Cardiac muscle cell (in vitro differentiated cells and primary cell): ENCODE results near the gene ZNF385C. TPM values are rescaled to one million over a fixed set of nuclear protein-coding genes. Genes with fewer than 3 reads are reported as not detected.

Experiments used
- DNase-seq, 2 donors: peaks; one replicate each; pipeline versions ENCODE4 v3.0.0 to v3.0.0-alpha.2; 2010 to 2017; ENCODE audit warnings: low read depth in 1 of 2, low spot score in 1 of 2
- H3K27ac ChIP-seq: fragments of 200-600 bp; sonication (generic); 2 replicates; pipeline ENCODE4 v1.5.1; 2016
- H3K27me3 ChIP-seq: fragments of 200-600 bp; sonication (generic); 2 replicates; pipeline ENCODE4 v1.6.0; 2016; ENCODE audit warnings: control low read depth
- H3K36me3 ChIP-seq: fragments of 200-600 bp; sonication (generic); 2 replicates; pipeline ENCODE4 v1.5.1; 2016; ENCODE audit warnings: control low read depth
- H3K4me1 ChIP-seq: fragments of 200-600 bp; sonication (generic); 2 replicates; pipeline ENCODE4 v1.8.1; 2017; ENCODE audit warnings: low read depth, mild to moderate bottlenecking, mixed run types
- H3K4me3 ChIP-seq: fragments of 200-600 bp; sonication (generic); 2 replicates; pipeline ENCODE4 v1.5.1; 2016; ENCODE audit warnings: mild to moderate bottlenecking
- H3K9me3 ChIP-seq: fragments of 200-600 bp; sonication (generic); 2 replicates; pipeline ENCODE4 v1.5.1; 2017; ENCODE audit warnings: low read depth, mild to moderate bottlenecking, control low read depth
- CTCF ChIP-seq: IDR thresholded peaks from 2 replicates; pipeline ENCODE4 v1.5.1; 2012; ENCODE audit warnings: low read depth, mild to moderate bottlenecking, low read length
- polyA plus RNA-seq: library from polyadenylated mRNA; unstranded; fragments of >200 nt; fragmentation: Nextera tagmentation; extraction: Ambion mirVana; gene quantifications from 2 replicates; pipeline ENCODE4 v1.2.1, GENCODE V29; 2016
- total RNA-seq: library from RNA; depleted of rRNA; stranded (reverse); fragments of >200 nt; gene quantifications from 2 replicates; pipeline ENCODE4 v1.2.3, GENCODE V29; 2016

ZNF385C gene
- total and polyA plus RNA-seq, 2 experiments from 2014 or later = 2.1 to 3.0 TPM

GRCh38 chr17:41976142-41976768, 122.0 kb downstream of the ZNF385C start:
- TF ChIP-seq CTCF = no peak
- no peaks in the 10 kb centered on the region for H3K9me3 ChIP-seq
- H3K36me3 ChIP-seq = peaks cover 58% of the 10 kb centered on the region
- H3K4me3 ChIP-seq = no peak overlapping the region
- no peak overlapping the region for H3K27ac ChIP-seq
- H3K4me1 ChIP-seq = no peaks in the 10 kb centered on the region
- DNase-seq = no peak
- no peaks in the 10 kb centered on the region for H3K27me3 ChIP-seq

Other genes with a start within 250 kb of the ZNF385C start
- 26.5 and 29.2 TPM in 2 replicates for gene KLHL11, start 233.1 kb downstream of the ZNF385C start, total RNA-seq
- 21.3 and 22.6 TPM in 2 replicates for gene KLHL11, start 233.1 kb downstream of the ZNF385C start, polyA plus RNA-seq
- gene ACLY, start 179.5 kb downstream of the ZNF385C start, total RNA-seq = 96.3 and 155 TPM in 2 replicates
- 71.5 and 89.2 TPM in 2 replicates for gene ACLY, start 179.5 kb downstream of the ZNF385C start, polyA plus RNA-seq
- gene ODAD4, start 167.9 kb downstream of the ZNF385C start, total RNA-seq = 2.6 and 4.5 TPM in 2 replicates
- 3.2 and 8.0 TPM in 2 replicates for gene ODAD4, start 167.9 kb downstream of the ZNF385C start, polyA plus RNA-seq
- 69.0 and 70.0 TPM in 2 replicates for gene CNP, start 131.7 kb downstream of the ZNF385C start, total RNA-seq
- gene CNP, start 131.7 kb downstream of the ZNF385C start, polyA plus RNA-seq = 79.4 and 82.8 TPM in 2 replicates
- 66.6 and 79.2 TPM in 2 replicates for gene DNAJC7, start 81.0 kb downstream of the ZNF385C start, total RNA-seq
- 83.8 and 90.0 TPM in 2 replicates for gene DNAJC7, start 81.0 kb downstream of the ZNF385C start, polyA plus RNA-seq
- 113 and 125 TPM in 2 replicates for gene NKIRAS2, start 78.4 kb downstream of the ZNF385C start, total RNA-seq
- 98.2 and 107 TPM in 2 replicates for gene NKIRAS2, start 78.4 kb downstream of the ZNF385C start, polyA plus RNA-seq
- 6.2 and 7.6 TPM in 2 replicates for gene C17orf113, start 47.9 kb downstream of the ZNF385C start, total RNA-seq
- gene C17orf113, start 47.9 kb downstream of the ZNF385C start, polyA plus RNA-seq = 4.5 and 4.7 TPM in 2 replicates
- 0.42 and 1.2 TPM in 2 replicates for gene DHX58, start 14.2 kb upstream of the ZNF385C start, total RNA-seq
- not detected in 2 replicates for gene DHX58, start 14.2 kb upstream of the ZNF385C start, polyA plus RNA-seq
- 38.2 and 76.9 TPM in 2 replicates for gene KAT2A, start 22.9 kb upstream of the ZNF385C start, total RNA-seq
- gene KAT2A, start 22.9 kb upstream of the ZNF385C start, polyA plus RNA-seq = 89.0 and 121 TPM in 2 replicates
- 0.06 and 0.67 TPM in 2 replicates for gene HSPB9, start 24.3 kb upstream of the ZNF385C start, total RNA-seq
- 0.51 and 0.52 TPM in 2 replicates for gene HSPB9, start 24.3 kb upstream of the ZNF385C start, polyA plus RNA-seq
- gene RAB5C, start 56.5 kb upstream of the ZNF385C start, total RNA-seq = 41.8 and 53.8 TPM in 2 replicates
- gene RAB5C, start 56.5 kb upstream of the ZNF385C start, polyA plus RNA-seq = 44.8 and 65.1 TPM in 2 replicates
- not detected in 2 replicates for gene KCNH4, start 82.7 kb upstream of the ZNF385C start, total RNA-seq
- gene KCNH4, start 82.7 kb upstream of the ZNF385C start, polyA plus RNA-seq = not detected in 2 replicates
- gene HCRT, start 87.0 kb upstream of the ZNF385C start, total RNA-seq = 1.3 TPM in 1 of 2 replicates, not detected in the other
- 1.9 TPM in 1 of 2 replicates, not detected in the other for gene HCRT, start 87.0 kb upstream of the ZNF385C start, polyA plus RNA-seq
- gene GHDC, start 96.0 kb upstream of the ZNF385C start, total RNA-seq = 7.3 and 13.5 TPM in 2 replicates
- gene GHDC, start 96.0 kb upstream of the ZNF385C start, polyA plus RNA-seq = 7.4 and 13.4 TPM in 2 replicates
- gene STAT5B, start 177.9 kb upstream of the ZNF385C start, total RNA-seq = 35.8 and 62.4 TPM in 2 replicates
- 26.8 and 45.1 TPM in 2 replicates for gene STAT5B, start 177.9 kb upstream of the ZNF385C start, polyA plus RNA-seq
- gene STAT5A, start 190.0 kb upstream of the ZNF385C start, total RNA-seq = 6.8 and 12.2 TPM in 2 replicates
- 8.2 and 9.7 TPM in 2 replicates for gene STAT5A, start 190.0 kb upstream of the ZNF385C start, polyA plus RNA-seq